Endothelial cell of umbilical vein (primary cell): ENCODE measurements around the gene MMP2. TPM values are rescaled to one million over a fixed set of nuclear protein-coding genes. Genes with fewer than 3 reads are reported as not detected.

Experiments used
- BruUV-seq: library from RNA; stranded (reverse); fragments of 400-500 nt; replicated peaks from 2 replicates; lab custom pipeline; 2021; lab: Mats Ljungman, UMichigan
- CTCF ChIA-PET: fragments of 300-600, 350-600 bp; sonication (Branson Sonifier 250); formaldehyde crosslinking; loops from one replicate; lab custom pipeline; 2021; ENCODE audit warnings: antibody characterized with exemption, inconsistent platforms; lab: Charles Lee
- POLR2A ChIA-PET: fragments of 300-600, 350-600 bp; sonication (Branson Sonifier 250); formaldehyde crosslinking; loops from one replicate; lab custom pipeline; 2021; ENCODE audit warnings: antibody characterized with exemption, inconsistent platforms; lab: Charles Lee
- DNase-seq: peaks from one replicate; pipeline ENCODE4 v3.0.0-alpha.2; 2011; ENCODE audit warnings: low read depth, low spot score
- FAIRE-seq: peaks from 2 replicates; lab custom pipeline; 2011; peaks lifted over from hg19 to GRCh38; lab: Jason Lieb, UNC
- H2AFZ ChIP-seq: 2 replicates; pipeline ENCODE4 v1.6.0; 2012; ENCODE audit warnings: low read depth, low read length, control low read depth, inconsistent platforms
- H3K27ac ChIP-seq: 2 replicates; pipeline ENCODE4 v1.5.1; 2011; ENCODE audit warnings: low read depth, mild to moderate bottlenecking, control low read depth, low read length, moderate library complexity; ENCODE audit not compliant: insufficient read depth
- H3K27me3 ChIP-seq, 2 experiments: 2 replicates each; pipeline versions ENCODE4 v1.6.0 to v1.6.1; 2011; ENCODE audit warnings: low read length in 2 of 2, mixed read lengths in 1 of 2; ENCODE audit not compliant: control insufficient read depth in 2 of 2, insufficient read depth in 2 of 2
- H3K36me3 ChIP-seq, 2 experiments: 2 replicates in 1 of 2; 3 replicates in 1 of 2; pipeline ENCODE4 v1.5.1; 2011; ENCODE audit warnings: low read length in 2 of 2, mild to moderate bottlenecking in 1 of 2, moderate library complexity in 1 of 2; ENCODE audit not compliant: control insufficient read depth in 2 of 2, insufficient read depth in 2 of 2; ENCODE audit errors: extremely low read depth in 1 of 2
- H3K4me1 ChIP-seq: 3 replicates; pipeline ENCODE4 v1.5.1; 2011; ENCODE audit warnings: mild to moderate bottlenecking, low read length; ENCODE audit not compliant: control insufficient read depth, insufficient read depth; ENCODE audit errors: extremely low read depth
- H3K4me2 ChIP-seq: 2 replicates; pipeline ENCODE4 v1.6.1; 2011; ENCODE audit warnings: low read length, control low read depth, mixed read lengths; ENCODE audit not compliant: insufficient read depth
- H3K4me3 ChIP-seq, 3 experiments: fragments of 200-600 bp in 1 of 3; sonication (generic), shearing (Covaris generic) in 1 of 3; replicated peaks in 1 of 3; 2 replicates each; pipeline ENCODE4 v1.5.1; 2011 to 2016; ENCODE audit warnings: control low read depth in 3 of 3, low read length in 3 of 3, mild to moderate bottlenecking in 2 of 3, inconsistent platforms in 1 of 3, low read depth in 1 of 3, moderate library complexity in 1 of 3; ENCODE audit not compliant: insufficient read depth in 1 of 3
- H3K79me2 ChIP-seq: 2 replicates; pipeline ENCODE4 v1.6.0; 2012; ENCODE audit warnings: low read length, inconsistent platforms; ENCODE audit not compliant: control insufficient read depth, insufficient read depth
- H3K9ac ChIP-seq: replicated peaks from 2 replicates; pipeline ENCODE3; 2011; ENCODE audit warnings: low read length, control low read depth; ENCODE audit not compliant: insufficient read depth; ENCODE audit errors: extremely low read depth
- H3K9me1 ChIP-seq: replicated peaks from 3 replicates; pipeline ENCODE4 v1.6.0; 2011; ENCODE audit warnings: mild to moderate bottlenecking, low read length; ENCODE audit not compliant: control insufficient read depth, insufficient read depth; ENCODE audit errors: extremely low read depth
- H3K9me3 ChIP-seq: replicated peaks from 2 replicates; pipeline ENCODE4 v1.5.1; 2012; ENCODE audit warnings: low read length, inconsistent platforms; ENCODE audit not compliant: control insufficient read depth, insufficient read depth
- H4K20me1 ChIP-seq: replicated peaks from 2 replicates; pipeline ENCODE3; 2011; ENCODE audit warnings: mild to moderate bottlenecking, low read length; ENCODE audit not compliant: control insufficient read depth, insufficient read depth; ENCODE audit errors: extremely low read depth
- EZH2 ChIP-seq: IDR thresholded peaks from 2 replicates; pipeline ENCODE4 v1.6.1; 2012; ENCODE audit warnings: borderline replicate concordance, low read depth, mild to moderate bottlenecking, moderate library complexity, low read length, inconsistent platforms; ENCODE audit not compliant: severe bottlenecking
- FOS ChIP-seq: IDR thresholded peaks from 2 replicates; pipeline ENCODE4 v1.6.1; 2011; ENCODE audit warnings: mild to moderate bottlenecking, low read length, moderate library complexity, borderline replicate concordance; ENCODE audit not compliant: insufficient read depth
- GATA2 ChIP-seq: IDR thresholded peaks from 2 replicates; pipeline ENCODE4 v1.7.0; 2011; ENCODE audit warnings: low read depth, mild to moderate bottlenecking, moderate library complexity, mixed read lengths, low read length; ENCODE audit not compliant: insufficient read length, insufficient read depth
- JUN ChIP-seq: IDR thresholded peaks from 2 replicates; pipeline ENCODE4 v1.6.1; 2011; ENCODE audit warnings: borderline replicate concordance, low read depth; ENCODE audit not compliant: insufficient read length, insufficient read depth
- MYC ChIP-seq: IDR thresholded peaks from one replicate; pipeline ENCODE4 v1.6.1; 2011; ENCODE audit warnings: mild to moderate bottlenecking, low read depth, low read length
- POLR2A ChIP-seq: IDR thresholded peaks from 2 replicates; pipeline ENCODE4 v1.6.1; 2012; ENCODE audit warnings: low read depth, mild to moderate bottlenecking, control low read depth, low read length
- POLR2AphosphoS5 ChIP-seq: IDR thresholded peaks from 2 replicates; pipeline ENCODE4 v1.6.1; 2012; ENCODE audit warnings: low read depth, mild to moderate bottlenecking, control low read depth, low read length, moderate library complexity; ENCODE audit not compliant: insufficient read depth
- dilution Hi-C: fragments of 300-500 bp; cut with MboI; formaldehyde crosslinking; loops from one replicate; pipeline ENCODE4 v1.15.0; 2019; ENCODE audit warnings: low sequenced_read_pairs; ENCODE audit not compliant: extremely low pct_ligation_motif_present
- intact Hi-C: fragments of 100-400 bp; cut with micrococcal nuclease; formaldehyde crosslinking; loops from one replicate; pipeline ENCODE4 v1.10.0; 2022
- polyA plus RNA-seq, 4 experiments: library from polyadenylated mRNA; depleted of rRNA in 3 of 4; stranded (reverse) in 3 of 4; unstranded in 1 of 4; fragments of >200 nt; gene quantifications; 2 replicates each; pipeline versions ENCODE4 v1.2.1 to v1.2.3, GENCODE V29; 2011 to 2012; ENCODE audit warnings: missing spikeins in 1 of 4
- total RNA-seq: library from RNA; stranded (reverse); gene quantifications from 2 replicates; pipeline ENCODE4 v1.2.3, GENCODE V29; 2021
- TF ChIP-seq, protein P1 (sequence below), 2 donors: IDR thresholded peaks; 1 replicate in 1 of 2; 2 replicates in 1 of 2; pipeline ENCODE4 v1.5.1; 2011; ENCODE audit warnings: low read length in 2 of 2, mild to moderate bottlenecking in 2 of 2, moderate library complexity in 2 of 2, control low read depth in 1 of 2, inconsistent platforms in 1 of 2, low read depth in 1 of 2; ENCODE audit not compliant: insufficient read depth in 1 of 2; ENCODE audit errors: extremely low read depth in 1 of 2
- TF ChIP-seq, protein P2 (sequence below): IDR thresholded peaks from 2 replicates; pipeline ENCODE4 v1.6.1; 2011; ENCODE audit not compliant: insufficient read depth, insufficient read length

The MMP2 gene
- total and polyA plus RNA-seq, 2 donors (not counting 3 experiments of a cell fraction or from before 2014, with no cell fraction given), result 771 to 1,508 TPM

DNA sequence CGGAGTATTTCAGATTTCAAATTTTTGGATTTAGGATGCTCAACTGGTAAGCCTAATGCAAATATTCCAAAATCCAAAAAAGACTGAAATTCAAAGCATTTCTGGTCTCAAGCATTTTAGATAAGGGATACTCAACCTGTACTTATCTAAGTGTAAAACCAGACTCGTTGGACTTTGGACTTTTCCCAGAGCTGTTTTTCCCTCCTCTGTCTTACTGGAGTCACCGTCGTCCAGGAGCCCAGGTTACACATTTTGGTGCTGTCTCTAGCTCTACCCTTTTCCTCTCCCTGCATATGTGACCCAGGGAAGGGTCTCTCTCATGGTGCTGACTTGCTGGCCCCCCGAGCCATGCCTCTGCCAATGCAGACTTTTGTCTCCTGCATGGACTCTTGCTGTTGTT lies 46.0 kb upstream of the MMP2 start:
- Histone ChIP-seq H3K4me3 (no peak overlapping the region), H4K20me1 (no peaks in the 10 kb centered on the region), H3K9me1 (no peaks in the 10 kb centered on the region), H2AFZ (no peak overlapping the region), H3K9me3 (no peaks in the 10 kb centered on the region), H3K27ac (no peak overlapping the region), H3K79me2 (no peaks in the 10 kb centered on the region), H3K4me2 (no peak overlapping the region), H3K9ac (no peak overlapping the region), H3K27me3 (no peaks in the 10 kb centered on the region), H3K36me3 (no peaks in the 10 kb centered on the region), H3K4me1 (no peaks in the 10 kb centered on the region)
- dilution Hi-C loops (no loop called here), intact Hi-C loops (no loop called here)
- DNase-seq, result no peak
- no peak for FAIRE-seq
- ChIA-PET CTCF (no interaction called here), POLR2A (no interaction called here)
- no TSS peak for BruUV-seq
- TF ChIP-seq, protein P1, sequence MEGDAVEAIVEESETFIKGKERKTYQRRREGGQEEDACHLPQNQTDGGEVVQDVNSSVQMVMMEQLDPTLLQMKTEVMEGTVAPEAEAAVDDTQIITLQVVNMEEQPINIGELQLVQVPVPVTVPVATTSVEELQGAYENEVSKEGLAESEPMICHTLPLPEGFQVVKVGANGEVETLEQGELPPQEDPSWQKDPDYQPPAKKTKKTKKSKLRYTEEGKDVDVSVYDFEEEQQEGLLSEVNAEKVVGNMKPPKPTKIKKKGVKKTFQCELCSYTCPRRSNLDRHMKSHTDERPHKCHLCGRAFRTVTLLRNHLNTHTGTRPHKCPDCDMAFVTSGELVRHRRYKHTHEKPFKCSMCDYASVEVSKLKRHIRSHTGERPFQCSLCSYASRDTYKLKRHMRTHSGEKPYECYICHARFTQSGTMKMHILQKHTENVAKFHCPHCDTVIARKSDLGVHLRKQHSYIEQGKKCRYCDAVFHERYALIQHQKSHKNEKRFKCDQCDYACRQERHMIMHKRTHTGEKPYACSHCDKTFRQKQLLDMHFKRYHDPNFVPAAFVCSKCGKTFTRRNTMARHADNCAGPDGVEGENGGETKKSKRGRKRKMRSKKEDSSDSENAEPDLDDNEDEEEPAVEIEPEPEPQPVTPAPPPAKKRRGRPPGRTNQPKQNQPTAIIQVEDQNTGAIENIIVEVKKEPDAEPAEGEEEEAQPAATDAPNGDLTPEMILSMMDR (IDR thresholded peaks at IDR 0.05; ENCODE audit: extremely low read depth in 1 of 2, insufficient read depth in 1 of 2, low read depth in 1 of 2, low read length in 2 of 2), result no peak
- TF ChIP-seq GATA2 (no peak), JUN (no peak), MYC (no peak), POLR2AphosphoS5 (no peak), POLR2A (no peak), EZH2 (no peak), FOS (no peak)
- TF ChIP-seq, protein P2, sequence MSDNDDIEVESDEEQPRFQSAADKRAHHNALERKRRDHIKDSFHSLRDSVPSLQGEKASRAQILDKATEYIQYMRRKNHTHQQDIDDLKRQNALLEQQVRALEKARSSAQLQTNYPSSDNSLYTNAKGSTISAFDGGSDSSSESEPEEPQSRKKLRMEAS, result no peak
